Thyroid gland (tissue), 4 donors: ENCODE data around the gene PRR13. TPM values are rescaled to one million over a fixed set of nuclear protein-coding genes. Genes with fewer than 3 reads are reported as not detected.
A peak's percentile ranks its signal among the peaks of the same experiment; 100 is the strongest.
"Not testable (repeated sequence)": the region's sequence is repeated elsewhere in the genome, so short reads cannot be mapped to it uniquely, and the experiment has no call there.

Source experiments
- DNase-seq, 2 donors: peaks; one replicate each; pipeline ENCODE4 v3.0.0-alpha.2; 2019
- H3K27ac ChIP-seq, 3 donors: fragments of 200-600 bp; sonication (generic); 1 replicate in 2 of 3; 2 replicates in 1 of 3; pipeline ENCODE4 v1.5.1; 2016 to 2019; ENCODE audit warnings: mild to moderate bottlenecking in 1 of 3, moderate library complexity in 1 of 3
- H3K27me3 ChIP-seq: fragments of 200-600 bp; sonication (generic); one replicate; pipeline ENCODE4 v1.5.1; 2019
- H3K36me3 ChIP-seq, 2 donors: fragments of 200-600 bp; sonication (generic); one replicate each; pipeline ENCODE4 v1.5.1; 2016 to 2019
- H3K4me1 ChIP-seq, 2 donors: fragments of 200-600 bp; sonication (generic); one replicate each; pipeline ENCODE4 v1.5.1; 2017 to 2019
- H3K4me3 ChIP-seq, 3 donors: fragments of 200-600 bp; sonication (generic); replicated peaks in 1 of 3; 1 replicate in 2 of 3; 2 replicates in 1 of 3; pipeline ENCODE4 v1.5.1; 2016; ENCODE audit warnings: mild to moderate bottlenecking in 1 of 3
- H3K9me3 ChIP-seq: fragments of 200-600 bp; sonication (generic); one replicate; pipeline ENCODE4 v1.5.1; 2017
- POLR2A ChIP-seq, 2 donors: fragments of 450-650 bp; IDR thresholded peaks; one replicate each; pipeline ENCODE4 v1.6.1; 2017; ENCODE audit warnings: antibody characterized with exemption in 2 of 2, mild to moderate bottlenecking in 2 of 2, moderate library complexity in 1 of 2
- WGBS, 2 donors: methylation state at CpG; one replicate each; pipeline ENCODE4 v1.1.5; 2017; 5-methylcytosine and 5-hydroxymethylcytosine counted together
- intact Hi-C: fragments of 100-400 bp; cut with DNase I; formaldehyde crosslinking; loops from one replicate; pipeline ENCODE4 v1.15.1; 2023
- total RNA-seq, 4 donors: library from RNA; depleted of rRNA; stranded (reverse); fragments of >200 nt; gene quantifications; one replicate each; pipeline ENCODE4 v1.2.3, GENCODE V29; 2016
- TF ChIP-seq, protein P1 (sequence below), 6 experiments: fragments of 200-600 bp in 3 of 6; fragments of 450-650 bp in 3 of 6; sonication (generic) in 3 of 6; IDR thresholded peaks; one replicate each; pipeline ENCODE4 v1.5.1; 2016 to 2019; ENCODE audit warnings: antibody characterized with exemption in 6 of 6, mild to moderate bottlenecking in 2 of 6, inconsistent platforms in 1 of 6, moderate library complexity in 1 of 6

PRR13 gene
- total RNA-seq, 4 donors from 2014 or later = 51.6 to 83.6 (median 68.9) TPM

DNA sequence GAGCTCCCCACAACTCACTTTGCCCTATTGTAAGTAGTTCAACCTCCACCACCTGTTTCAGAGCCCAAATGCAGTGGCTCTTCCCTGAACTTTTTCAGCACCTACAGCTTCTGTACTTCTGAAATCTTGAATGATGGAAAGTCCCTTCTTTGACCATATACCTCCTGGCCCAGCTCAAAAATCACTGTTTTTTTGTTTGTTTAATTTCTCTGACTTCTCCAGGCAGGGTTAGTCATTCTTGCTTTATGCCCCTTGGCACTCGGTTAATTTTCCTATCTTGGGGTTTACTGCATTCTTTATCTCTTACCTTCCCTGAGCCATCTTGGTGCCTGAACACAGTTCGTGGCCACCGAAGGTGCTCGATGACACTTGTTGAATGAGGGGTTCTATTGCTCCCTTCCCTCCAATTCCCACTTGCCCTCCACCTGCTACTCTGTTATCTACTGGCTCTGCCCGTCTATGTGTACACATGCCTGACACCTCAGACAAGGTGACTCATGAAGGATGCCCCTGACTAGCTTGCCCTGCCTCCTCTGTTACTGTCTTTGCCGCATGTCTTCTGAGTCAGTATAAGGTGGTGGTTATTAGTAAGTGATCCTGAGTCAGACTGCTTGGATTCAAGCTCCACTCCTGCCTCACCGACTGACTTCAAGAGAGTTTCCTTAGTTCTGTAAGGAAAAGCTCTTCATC lies 13.5 kb upstream of the PRR13 start:
- 81 to 93% methylated on average over 7 of the region's 7 CpGs for whole genome bisulfite sequencing, 2 donors
- no peak for TF ChIP-seq POLR2A (IDR thresholded peaks at IDR 0.05)
- TF ChIP-seq, protein P1, sequence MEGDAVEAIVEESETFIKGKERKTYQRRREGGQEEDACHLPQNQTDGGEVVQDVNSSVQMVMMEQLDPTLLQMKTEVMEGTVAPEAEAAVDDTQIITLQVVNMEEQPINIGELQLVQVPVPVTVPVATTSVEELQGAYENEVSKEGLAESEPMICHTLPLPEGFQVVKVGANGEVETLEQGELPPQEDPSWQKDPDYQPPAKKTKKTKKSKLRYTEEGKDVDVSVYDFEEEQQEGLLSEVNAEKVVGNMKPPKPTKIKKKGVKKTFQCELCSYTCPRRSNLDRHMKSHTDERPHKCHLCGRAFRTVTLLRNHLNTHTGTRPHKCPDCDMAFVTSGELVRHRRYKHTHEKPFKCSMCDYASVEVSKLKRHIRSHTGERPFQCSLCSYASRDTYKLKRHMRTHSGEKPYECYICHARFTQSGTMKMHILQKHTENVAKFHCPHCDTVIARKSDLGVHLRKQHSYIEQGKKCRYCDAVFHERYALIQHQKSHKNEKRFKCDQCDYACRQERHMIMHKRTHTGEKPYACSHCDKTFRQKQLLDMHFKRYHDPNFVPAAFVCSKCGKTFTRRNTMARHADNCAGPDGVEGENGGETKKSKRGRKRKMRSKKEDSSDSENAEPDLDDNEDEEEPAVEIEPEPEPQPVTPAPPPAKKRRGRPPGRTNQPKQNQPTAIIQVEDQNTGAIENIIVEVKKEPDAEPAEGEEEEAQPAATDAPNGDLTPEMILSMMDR (IDR thresholded peaks at IDR 0.05) = no peak
- no peaks in the 10 kb centered on the region for H3K9me3 ChIP-seq
- no peaks in the 10 kb centered on the region for H3K27me3 ChIP-seq
- intact Hi-C loops = loop anchor here (10.0 kb wide), 1 partner anchor 103 kb away; the partner anchor contains the start of gene AAAS
- H3K4me1 ChIP-seq = no peaks in the 10 kb centered on the region
- H3K4me3 ChIP-seq = no peak overlapping the region
- no peak for DNase-seq
- H3K36me3 ChIP-seq = no peaks in the 10 kb centered on the region
- no peak overlapping the region for H3K27ac ChIP-seq

- H3K9me3 ChIP-seq = no peaks in the 10 kb centered on the region
- H3K36me3 ChIP-seq = no peaks in the 10 kb centered on the region
- H3K4me1 ChIP-seq = no peaks in the 10 kb centered on the region
- no peak for TF ChIP-seq POLR2A (IDR thresholded peaks at IDR 0.05)
- TF ChIP-seq, protein P1 (IDR thresholded peaks at IDR 0.05) = no peak
- no peak for DNase-seq
- intact Hi-C loops = loop anchor here (10.0 kb wide), 1 partner anchor 104 kb away; the partner anchor contains the start of gene AAAS
- WGBS, 2 donors = 91 to 93% methylated on average over 7 of the region's 7 CpGs
- H3K27me3 ChIP-seq = no peaks in the 10 kb centered on the region
- H3K27ac ChIP-seq = no peak overlapping the region
- no peak overlapping the region for H3K4me3 ChIP-seq
Measured at GRCh38 chr12:53428741-53429140, 12.8 kb upstream of the PRR13 start.

- H3K36me3 ChIP-seq = no peaks in the 10 kb centered on the region
- no peak overlapping the region for H3K27ac ChIP-seq
- TF ChIP-seq, protein P1 (IDR thresholded peaks at IDR 0.05) = no peak
- intact Hi-C loops = no loop called here
- 92 to 97% methylated on average over 5 of the region's 5 CpGs for WGBS, 2 donors
- no peak overlapping the region for H3K4me3 ChIP-seq
- no peaks in the 10 kb centered on the region for H3K9me3 ChIP-seq
- DNase-seq = no peak
- H3K27me3 ChIP-seq = no peaks in the 10 kb centered on the region
- no peaks in the 10 kb centered on the region for H3K4me1 ChIP-seq
Measured at GRCh38 chr12:53430116-53430515, 11.4 kb upstream of the PRR13 start.

DNA sequence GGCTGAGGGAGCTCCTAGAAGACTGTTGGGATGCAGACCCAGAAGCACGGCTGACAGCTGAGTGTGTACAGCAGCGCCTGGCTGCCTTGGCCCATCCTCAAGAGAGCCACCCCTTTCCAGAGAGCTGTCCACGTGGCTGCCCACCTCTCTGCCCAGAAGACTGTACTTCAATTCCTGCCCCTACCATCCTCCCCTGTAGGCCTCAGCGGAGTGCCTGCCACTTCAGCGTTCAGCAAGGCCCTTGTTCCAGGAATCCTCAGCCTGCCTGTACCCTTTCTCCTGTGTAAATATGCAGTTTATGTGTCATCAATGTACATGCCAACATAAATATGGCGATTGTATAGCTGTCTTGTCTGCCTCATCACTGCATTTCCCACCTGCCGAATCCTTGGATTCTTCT lies 10.3 kb upstream of the PRR13 start:
- H3K4me3 ChIP-seq = no peak overlapping the region
- H3K27ac ChIP-seq = no peak overlapping the region
- DNase-seq = peak; percentile 37 to 51
- intact Hi-C loops = no loop called here
- TF ChIP-seq POLR2A (IDR thresholded peaks at IDR 0.05) = no peak
- TF ChIP-seq, protein P1 (IDR thresholded peaks at IDR 0.05) = no peak
- H3K9me3 ChIP-seq = no peaks in the 10 kb centered on the region
- 50 to 62% methylated on average over 7 of the region's 7 CpGs for WGBS, 2 donors
- H3K4me1 ChIP-seq = no peaks in the 10 kb centered on the region
- no peaks in the 10 kb centered on the region for H3K36me3 ChIP-seq
- no peaks in the 10 kb centered on the region for H3K27me3 ChIP-seq

GRCh38 chr12:53435326-53435725 lies 6.2 kb upstream of the PRR13 start:
- 92 to 94% methylated on average over 9 of the region's 9 CpGs for WGBS, 2 donors
- H3K4me3 ChIP-seq, H3K27ac ChIP-seq, intact Hi-C loops, H3K36me3 ChIP-seq, DNase-seq, H3K9me3 ChIP-seq, H3K27me3 ChIP-seq: not testable (repeated sequence)
- peaks cover 3 to 11% of the 10 kb centered on the region in 2 donors for H3K4me1 ChIP-seq

GRCh38 chr12:53439582-53439981 lies 2.0 kb upstream of the PRR13 start:
- H3K4me3 ChIP-seq, H3K27ac ChIP-seq, H3K9me3 ChIP-seq, H3K27me3 ChIP-seq, DNase-seq, intact Hi-C loops, H3K36me3 ChIP-seq: not testable (repeated sequence)
- H3K4me1 ChIP-seq = peaks cover 12 to 36% of the 10 kb centered on the region in 2 donors
